Measurements from ENCODE around the gene SMAD3.

SMAD3 gene

DNA sequence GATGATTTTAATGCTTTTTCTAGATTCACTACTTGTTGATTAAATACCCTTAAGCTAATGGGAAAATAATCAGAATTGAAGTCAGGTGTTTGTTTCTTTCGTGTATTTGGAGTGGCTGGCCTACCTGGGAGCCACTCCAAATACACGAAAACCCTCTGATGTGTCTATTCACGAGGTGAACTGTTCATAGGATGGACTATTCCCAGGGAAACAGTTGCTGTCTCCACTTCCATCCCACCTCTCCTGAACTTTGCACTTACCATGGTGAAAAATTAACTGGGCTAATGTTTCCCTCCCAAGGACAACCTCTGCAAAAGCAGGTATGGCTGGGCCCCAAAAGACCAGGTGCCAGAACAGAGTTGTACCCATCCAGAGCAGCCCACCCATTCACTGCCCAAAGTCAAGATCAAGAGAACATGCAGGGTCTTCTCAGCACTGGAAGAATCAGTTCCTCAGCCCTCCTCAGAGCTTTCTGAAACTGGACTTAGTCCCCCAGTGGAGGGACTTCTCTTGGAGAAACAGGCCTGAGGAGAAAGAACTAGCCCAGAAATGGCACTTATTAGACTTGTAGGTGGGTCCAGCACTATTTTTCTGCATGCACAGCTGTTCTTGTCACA is 2.9 kb upstream of the SMAD3 start:
- Histone ChIP-seq H4K5ac (ENCODE audit: low read length) (no peak overlapping the region), H2BK120ac (ENCODE audit: low read depth, low read length) (no peak overlapping the region), H3K79me2 (ENCODE audit: control insufficient read depth, insufficient read depth, low read length) (peaks cover 4% of the 10 kb centered on the region), H3K4me2 (ENCODE audit: low read length) (no peak overlapping the region), H3K9ac (ENCODE audit: low read length) (no peak overlapping the region), H3K4me3 (ENCODE audit: low read length) (no peak overlapping the region), H2AK5ac (ENCODE audit: low read length) (no peak overlapping the region), H3K36me3 (ENCODE audit: control insufficient read depth, insufficient read depth, low read length) (no peaks in the 10 kb centered on the region), H3K79me1 (ENCODE audit: low read length) (no peaks in the 10 kb centered on the region), H2BK15ac (replicated peaks; ENCODE audit: low read depth) (no peak overlapping the region), H3K4ac (ENCODE audit: low read depth, low read length) (no peak overlapping the region), H2BK5ac (ENCODE audit: low read length) (no peak overlapping the region), H3K27me3 (ENCODE audit: insufficient read depth, low read length, poor library complexity) (peaks cover 4% of the 10 kb centered on the region), H3K56ac (ENCODE audit: low read length) (no peak overlapping the region), H3K27ac (ENCODE audit: low read depth, low read length) (no peak overlapping the region), H3K4me1 (ENCODE audit: control insufficient read depth, low read depth, low read length) (peaks cover 4% of the 10 kb centered on the region), H3K18ac (ENCODE audit: low read length) (no peak overlapping the region), H3K23ac (ENCODE audit: low read length) (no peak overlapping the region), H4K8ac (ENCODE audit: low read depth, low read length) (no peak overlapping the region)
- no peak for DNase-seq
- WGBS (ENCODE audit: extremely low coverage, insufficient coverage, low lambda C conversion rate) = no CpG with 5 or more reads among the region's 3 CpGs

DNA sequence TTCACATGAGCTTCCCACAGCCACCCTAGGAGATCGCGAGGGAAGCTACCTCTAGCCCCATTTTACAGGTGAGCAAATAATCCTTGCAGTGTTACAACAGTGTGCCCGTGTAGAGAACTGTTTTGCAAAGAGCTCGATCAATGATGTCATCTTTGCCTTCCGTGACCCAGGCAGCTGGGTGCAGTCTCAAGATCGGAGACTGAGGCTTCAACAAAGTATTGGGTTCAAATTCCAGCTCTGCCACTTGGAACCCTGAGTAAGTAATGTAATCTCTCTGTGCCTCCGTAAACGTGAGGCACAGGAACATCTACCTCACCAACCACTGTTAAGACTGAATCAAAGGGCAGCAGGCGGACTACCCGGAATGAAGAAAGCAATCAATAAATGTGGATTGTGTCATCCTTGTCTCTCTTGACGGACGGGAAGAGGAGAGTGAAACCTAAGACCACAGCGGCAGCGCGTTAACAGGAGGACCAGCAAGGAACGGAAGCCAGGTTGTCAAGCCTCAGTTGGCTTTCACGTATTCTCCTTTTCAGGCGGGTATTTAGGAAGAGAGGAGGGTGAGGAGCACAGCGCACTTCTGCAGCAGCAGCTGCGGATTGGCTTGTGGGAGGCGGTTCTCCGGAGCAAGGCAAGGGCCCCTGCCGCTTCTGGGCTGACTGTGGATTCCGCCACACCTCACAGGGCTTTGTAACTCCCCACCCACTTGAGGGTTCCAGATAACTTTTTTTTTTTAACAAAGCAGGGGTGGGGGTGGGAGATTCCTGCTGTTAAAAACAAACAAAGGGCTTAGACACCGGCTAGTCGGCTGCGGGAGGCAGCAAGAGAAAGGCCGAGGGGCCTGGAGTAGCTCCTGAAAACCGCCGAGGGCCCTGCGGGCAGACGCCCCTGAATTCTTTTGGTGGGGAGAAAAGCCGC is 1.5 kb upstream of the SMAD3 start:
- Histone ChIP-seq H3K4me2 (ENCODE audit: low read length) (peak overlapping the region; percentile 23), H3K4me1 (ENCODE audit: control insufficient read depth, low read depth, low read length) (peaks cover 12% of the 10 kb centered on the region), H3K4ac (ENCODE audit: low read depth, low read length) (no peak overlapping the region), H3K4me3 (ENCODE audit: low read length) (no peak overlapping the region), H2BK5ac (ENCODE audit: low read length) (peak overlapping the region; percentile 33), H3K79me2 (ENCODE audit: control insufficient read depth, insufficient read depth, low read length) (peaks cover 8% of the 10 kb centered on the region), H3K27me3 (ENCODE audit: insufficient read depth, low read length, poor library complexity) (peaks cover 4% of the 10 kb centered on the region), H4K5ac (ENCODE audit: low read length) (no peak overlapping the region), H3K9ac (ENCODE audit: low read length) (peak overlapping the region; percentile 38), H3K56ac (ENCODE audit: low read length) (peak overlapping the region; percentile 69), H3K18ac (ENCODE audit: low read length) (peak overlapping the region; percentile 95), H3K79me1 (ENCODE audit: low read length) (peaks cover 2% of the 10 kb centered on the region), H2BK15ac (replicated peaks; ENCODE audit: low read depth) (peak overlapping the region; percentile 58), H4K8ac (ENCODE audit: low read depth, low read length) (no peak overlapping the region), H2AK5ac (ENCODE audit: low read length) (no peak overlapping the region), H3K23ac (ENCODE audit: low read length) (no peak overlapping the region), H3K27ac (ENCODE audit: low read depth, low read length) (peak overlapping the region; percentile 93), H3K36me3 (ENCODE audit: control insufficient read depth, insufficient read depth, low read length) (no peaks in the 10 kb centered on the region), H2BK120ac (ENCODE audit: low read depth, low read length) (no peak overlapping the region)
- DNase-seq = peak; percentile 99
- WGBS (ENCODE audit: extremely low coverage, insufficient coverage, low lambda C conversion rate) = no CpG with 5 or more reads among the region's 33 CpGs

DNA sequence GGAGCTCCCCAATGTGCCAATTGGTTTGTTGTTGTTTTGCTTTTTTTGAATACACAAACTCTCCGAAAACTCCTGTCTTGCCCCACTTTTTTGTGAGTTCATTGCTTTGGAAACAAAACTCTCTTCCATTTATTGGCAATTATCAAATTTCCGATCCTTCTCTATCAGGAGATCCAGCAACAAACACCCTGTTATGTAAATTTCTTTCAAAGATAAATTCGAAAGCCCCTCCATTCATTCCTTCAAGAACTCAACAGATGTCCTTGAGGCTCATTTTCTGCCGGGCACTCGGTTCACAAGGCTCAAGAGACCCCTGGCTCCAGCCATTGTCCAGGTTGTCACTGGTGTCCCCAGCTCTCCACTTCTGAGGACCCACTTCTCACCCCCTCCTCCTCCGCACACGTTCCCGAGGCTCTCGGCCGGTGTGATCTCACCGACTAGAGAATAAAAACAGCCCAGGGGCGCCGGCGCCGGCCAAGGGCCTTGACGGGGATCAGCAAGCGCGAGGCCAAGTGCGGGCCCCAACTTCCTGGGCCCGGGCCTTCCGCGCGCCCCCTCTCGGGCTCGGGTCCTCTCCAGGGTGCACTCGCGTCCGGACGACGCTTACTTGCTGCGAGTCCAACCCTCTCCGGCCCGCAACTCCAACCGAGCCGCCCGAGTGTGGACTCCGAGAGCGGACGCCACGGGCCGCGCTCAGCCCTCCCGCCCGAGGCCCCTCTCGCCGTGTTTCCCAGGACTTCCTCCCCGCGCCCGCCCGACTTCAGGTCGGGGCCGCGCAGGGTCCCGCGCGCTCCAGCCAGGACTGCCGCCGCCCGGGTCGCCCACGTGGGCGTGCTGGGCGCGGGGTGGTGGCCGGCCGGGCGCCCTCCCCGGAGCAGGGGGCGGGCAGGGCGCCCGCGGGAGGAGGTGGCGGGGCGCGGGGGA is 533 bp upstream of the SMAD3 start:
- Histone ChIP-seq H2BK120ac (ENCODE audit: low read depth, low read length) (peak overlapping the region; percentile 91), H2BK5ac (ENCODE audit: low read length) (peak overlapping the region; percentile 82), H3K79me1 (ENCODE audit: low read length) (peaks cover 5% of the 10 kb centered on the region), H3K27ac (ENCODE audit: low read depth, low read length) (peak overlapping the region; percentile 93), H2AK5ac (ENCODE audit: low read length) (no peak overlapping the region), H3K4ac (ENCODE audit: low read depth, low read length) (peak overlapping the region; percentile 98), H3K9ac (ENCODE audit: low read length) (peak overlapping the region; percentile 69), H3K4me1 (ENCODE audit: control insufficient read depth, low read depth, low read length) (peaks cover 12% of the 10 kb centered on the region), H3K27me3 (ENCODE audit: insufficient read depth, low read length, poor library complexity) (peaks cover 4% of the 10 kb centered on the region), H3K18ac (ENCODE audit: low read length) (peak overlapping the region; percentile 95), H3K4me2 (ENCODE audit: low read length) (peak overlapping the region; percentile 57), H2BK15ac (replicated peaks; ENCODE audit: low read depth) (peak overlapping the region; percentile 58), H3K36me3 (ENCODE audit: control insufficient read depth, insufficient read depth, low read length) (no peaks in the 10 kb centered on the region), H3K4me3 (ENCODE audit: low read length) (no peak overlapping the region), H4K8ac (ENCODE audit: low read depth, low read length) (peak overlapping the region; percentile 43), H4K5ac (ENCODE audit: low read length) (no peak overlapping the region), H3K23ac (ENCODE audit: low read length) (peak overlapping the region; percentile 49), H3K56ac (ENCODE audit: low read length) (peak overlapping the region; percentile 89), H3K79me2 (ENCODE audit: control insufficient read depth, insufficient read depth, low read length) (peaks cover 14% of the 10 kb centered on the region)
- peak; percentile 93 for DNase-seq
- WGBS (ENCODE audit: extremely low coverage, insufficient coverage, low lambda C conversion rate) = no CpG with 5 or more reads among the region's 75 CpGs

DNA sequence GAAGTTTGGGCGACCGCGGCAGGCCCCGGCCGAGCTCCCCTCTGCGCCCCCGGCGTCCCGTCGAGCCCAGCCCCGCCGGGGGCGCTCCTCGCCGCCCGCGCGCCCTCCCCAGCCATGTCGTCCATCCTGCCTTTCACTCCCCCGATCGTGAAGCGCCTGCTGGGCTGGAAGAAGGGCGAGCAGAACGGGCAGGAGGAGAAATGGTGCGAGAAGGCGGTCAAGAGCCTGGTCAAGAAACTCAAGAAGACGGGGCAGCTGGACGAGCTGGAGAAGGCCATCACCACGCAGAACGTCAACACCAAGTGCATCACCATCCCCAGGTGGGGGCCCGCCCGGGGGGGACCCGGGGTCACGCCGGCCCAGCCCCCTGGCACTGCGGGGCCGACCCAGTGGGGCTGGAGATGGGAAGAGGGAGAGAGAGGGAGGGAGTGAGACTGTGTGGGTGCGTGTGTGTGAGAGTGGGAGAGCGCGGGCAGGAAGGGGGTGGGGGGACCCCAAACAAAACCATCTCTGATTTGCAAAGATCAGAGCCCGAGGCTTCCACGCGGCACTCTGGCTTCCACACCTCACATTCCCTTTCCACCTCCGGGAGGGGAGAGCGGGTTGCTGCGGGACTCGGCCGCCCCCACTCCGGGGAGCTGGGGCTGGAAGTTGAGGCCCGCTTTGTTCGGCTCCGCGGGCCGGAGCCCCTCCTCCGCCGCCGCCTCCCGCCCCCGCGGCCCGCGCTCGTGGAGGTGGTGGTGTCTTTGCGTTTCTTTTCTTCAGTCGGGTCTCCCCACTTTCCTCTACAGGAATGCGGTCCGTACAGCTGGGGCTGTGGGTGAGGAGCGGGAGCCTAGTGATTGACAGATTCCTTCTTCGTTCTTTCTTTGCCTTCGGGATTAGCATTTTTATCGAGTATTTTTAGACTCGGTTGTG is 898 bp downstream of the SMAD3 start:
- DNase-seq = peak; percentile 55
- peaks cover 15% of the 10 kb centered on the region for H3K4me1 ChIP-seq (ENCODE audit: control insufficient read depth, low read depth, low read length)
- peaks cover 14% of the 10 kb centered on the region for H3K79me2 ChIP-seq (ENCODE audit: control insufficient read depth, insufficient read depth, low read length)
- peaks cover 4% of the 10 kb centered on the region for H3K27me3 ChIP-seq (ENCODE audit: insufficient read depth, low read length, poor library complexity)
- WGBS (ENCODE audit: extremely low coverage, insufficient coverage, low lambda C conversion rate) = no CpG with 5 or more reads among the region's 72 CpGs
- peak overlapping the region; percentile 4 for H2BK15ac ChIP-seq (replicated peaks; ENCODE audit: low read depth)
- peak overlapping the region; percentile 80 for H3K9ac ChIP-seq (ENCODE audit: low read length)
- no peak overlapping the region for H2AK5ac ChIP-seq (ENCODE audit: low read length)
- peak overlapping the region; percentile 9 for H3K4me3 ChIP-seq (ENCODE audit: low read length)
- H3K79me1 ChIP-seq (ENCODE audit: low read length) = peaks cover 7% of the 10 kb centered on the region
- peak overlapping the region; percentile 89 for H3K56ac ChIP-seq (ENCODE audit: low read length)
- peak overlapping the region; percentile 93 for H3K27ac ChIP-seq (ENCODE audit: low read depth, low read length)
- peak overlapping the region; percentile 31 for H2BK120ac ChIP-seq (ENCODE audit: low read depth, low read length)
- no peak overlapping the region for H3K23ac ChIP-seq (ENCODE audit: low read length)
- peak overlapping the region; percentile 41 for H3K4me2 ChIP-seq (ENCODE audit: low read length)
- H3K4ac ChIP-seq (ENCODE audit: low read depth, low read length) = peak overlapping the region; percentile 82
- H2BK5ac ChIP-seq (ENCODE audit: low read length) = no peak overlapping the region
- no peak overlapping the region for H4K8ac ChIP-seq (ENCODE audit: low read depth, low read length)
- H3K18ac ChIP-seq (ENCODE audit: low read length) = peak overlapping the region; percentile 95
- no peak overlapping the region for H4K5ac ChIP-seq (ENCODE audit: low read length)
- no peaks in the 10 kb centered on the region for H3K36me3 ChIP-seq (ENCODE audit: control insufficient read depth, insufficient read depth, low read length)

Data from mesendoderm (in vitro differentiated cells).